Keratinocyte (primary cell): ENCODE results near the gene CFAP20.
"Not testable (repeated sequence)": the region's sequence is repeated elsewhere in the genome, so short reads cannot be mapped to it uniquely, and the experiment has no call there.

Source experiments
- EZH2 ChIP-seq: IDR thresholded peaks from one replicate; pipeline ENCODE4 v1.6.1; 2012; ENCODE audit warnings: inconsistent platforms, mild to moderate bottlenecking, low read length, moderate library complexity
- TF ChIP-seq, protein P1 (sequence below), 3 experiments: IDR thresholded peaks in 1 of 3; conservative IDR thresholded peaks in 1 of 3; optimal IDR thresholded peaks in 1 of 3; 2 replicates in 2 of 3; 3 replicates in 1 of 3; pipeline versions ENCODE3 to v1.5.1; 2011; ENCODE audit warnings: low read length in 3 of 3, mild to moderate bottlenecking in 3 of 3, moderate library complexity in 2 of 3, control low read depth in 1 of 3, inconsistent platforms in 1 of 3; ENCODE audit not compliant: insufficient read depth in 2 of 3; ENCODE audit errors: extremely low read depth in 1 of 3

DNA sequence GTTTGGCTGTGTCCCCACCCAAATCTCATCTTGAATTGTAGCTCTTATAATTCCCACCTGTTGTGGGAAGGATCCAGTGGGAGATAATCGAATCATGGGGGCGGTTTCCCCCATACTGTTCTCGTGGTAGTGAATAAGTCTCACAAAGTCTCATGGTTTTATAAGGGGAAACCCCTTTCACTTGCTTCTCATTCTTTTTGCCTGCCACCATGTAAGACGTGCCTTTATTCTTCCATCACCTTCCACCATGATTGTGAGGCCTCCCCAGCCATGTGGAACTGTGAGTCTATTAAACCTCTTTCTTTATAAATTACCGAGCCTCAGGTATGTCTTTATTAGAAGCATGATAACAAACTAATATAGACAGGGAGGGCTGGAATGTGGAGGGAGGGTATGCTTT, 57.0 kb downstream of the CFAP20 start:
- TF ChIP-seq, protein P1, sequence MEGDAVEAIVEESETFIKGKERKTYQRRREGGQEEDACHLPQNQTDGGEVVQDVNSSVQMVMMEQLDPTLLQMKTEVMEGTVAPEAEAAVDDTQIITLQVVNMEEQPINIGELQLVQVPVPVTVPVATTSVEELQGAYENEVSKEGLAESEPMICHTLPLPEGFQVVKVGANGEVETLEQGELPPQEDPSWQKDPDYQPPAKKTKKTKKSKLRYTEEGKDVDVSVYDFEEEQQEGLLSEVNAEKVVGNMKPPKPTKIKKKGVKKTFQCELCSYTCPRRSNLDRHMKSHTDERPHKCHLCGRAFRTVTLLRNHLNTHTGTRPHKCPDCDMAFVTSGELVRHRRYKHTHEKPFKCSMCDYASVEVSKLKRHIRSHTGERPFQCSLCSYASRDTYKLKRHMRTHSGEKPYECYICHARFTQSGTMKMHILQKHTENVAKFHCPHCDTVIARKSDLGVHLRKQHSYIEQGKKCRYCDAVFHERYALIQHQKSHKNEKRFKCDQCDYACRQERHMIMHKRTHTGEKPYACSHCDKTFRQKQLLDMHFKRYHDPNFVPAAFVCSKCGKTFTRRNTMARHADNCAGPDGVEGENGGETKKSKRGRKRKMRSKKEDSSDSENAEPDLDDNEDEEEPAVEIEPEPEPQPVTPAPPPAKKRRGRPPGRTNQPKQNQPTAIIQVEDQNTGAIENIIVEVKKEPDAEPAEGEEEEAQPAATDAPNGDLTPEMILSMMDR (optimal IDR thresholded peaks at IDR 0.05 in 1 of 3, IDR thresholded peaks at IDR 0.05 in 1 of 3, conservative IDR thresholded peaks at IDR 0.05 in 1 of 3; ENCODE audit: extremely low read depth in 1 of 3, insufficient read depth in 2 of 3, low read length in 3 of 3) = not testable (repeated sequence)
- TF ChIP-seq EZH2 = not testable (repeated sequence)
